ENCODE results near the gene MYO15A.

GRCh38 chr17:18160128-18160856 is 51.7 kb downstream of the MYO15A start:
- no peak for TF ChIP-seq CTCF (IDR thresholded peaks at IDR 0.05)
- no peak for TF ChIP-seq POLR2AphosphoS5 (IDR thresholded peaks at IDR 0.05; ENCODE audit: low read depth, low read length)
- no peak for TF ChIP-seq TCF7L2 (IDR thresholded peaks at IDR 0.05; ENCODE audit: low read depth, low read length)

Measured in Panc1 (cell line).